NT2/D1 (cell line): ENCODE results near the gene USP12.
"Not testable (repeated sequence)": the region's sequence is repeated elsewhere in the genome, so short reads cannot be mapped to it uniquely, and the experiment has no call there.

Experiments
- DNase-seq: peaks from one replicate; pipeline ENCODE4 v3.0.0-alpha.2; 2011; ENCODE audit warnings: low read depth, low spot score
- H3K27me3 ChIP-seq: 2 replicates; pipeline ENCODE4 v1.6.0; 2011; ENCODE audit warnings: mild to moderate bottlenecking; ENCODE audit not compliant: insufficient read length, insufficient read depth
- H3K36me3 ChIP-seq: 2 replicates; pipeline ENCODE4 v1.6.1; 2011; ENCODE audit warnings: mild to moderate bottlenecking, low read length, mixed read lengths; ENCODE audit not compliant: insufficient read depth, insufficient read length
- H3K4me1 ChIP-seq: 2 replicates; pipeline ENCODE4 v1.5.1; 2011; ENCODE audit not compliant: insufficient read depth, insufficient read length
- H3K4me3 ChIP-seq: 2 replicates; pipeline ENCODE4 v1.5.1; 2011; ENCODE audit warnings: low read depth; ENCODE audit not compliant: insufficient read length
- H3K9ac ChIP-seq: 2 replicates; pipeline ENCODE4 v1.6.0; 2011; ENCODE audit warnings: low read depth; ENCODE audit not compliant: insufficient read length
- H3K9me3 ChIP-seq: 2 replicates; pipeline ENCODE4 v1.5.1; 2011; ENCODE audit warnings: mild to moderate bottlenecking, low read length; ENCODE audit not compliant: insufficient read depth
- SUZ12 ChIP-seq: IDR thresholded peaks from 2 replicates; pipeline ENCODE4 v1.6.1; 2011; ENCODE audit not compliant: insufficient read length, insufficient read depth; ENCODE audit errors: extremely low read depth
- YY1 ChIP-seq: IDR thresholded peaks from 2 replicates; pipeline ENCODE4 v1.6.1; 2011; ENCODE audit not compliant: insufficient read length, insufficient read depth
- ZNF274 ChIP-seq: IDR thresholded peaks from 2 replicates; pipeline ENCODE4 v1.6.1; 2011; ENCODE audit warnings: mild to moderate bottlenecking, low read depth, low read length

The USP12 gene, protein sequence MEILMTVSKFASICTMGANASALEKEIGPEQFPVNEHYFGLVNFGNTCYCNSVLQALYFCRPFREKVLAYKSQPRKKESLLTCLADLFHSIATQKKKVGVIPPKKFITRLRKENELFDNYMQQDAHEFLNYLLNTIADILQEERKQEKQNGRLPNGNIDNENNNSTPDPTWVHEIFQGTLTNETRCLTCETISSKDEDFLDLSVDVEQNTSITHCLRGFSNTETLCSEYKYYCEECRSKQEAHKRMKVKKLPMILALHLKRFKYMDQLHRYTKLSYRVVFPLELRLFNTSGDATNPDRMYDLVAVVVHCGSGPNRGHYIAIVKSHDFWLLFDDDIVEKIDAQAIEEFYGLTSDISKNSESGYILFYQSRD

DNA sequence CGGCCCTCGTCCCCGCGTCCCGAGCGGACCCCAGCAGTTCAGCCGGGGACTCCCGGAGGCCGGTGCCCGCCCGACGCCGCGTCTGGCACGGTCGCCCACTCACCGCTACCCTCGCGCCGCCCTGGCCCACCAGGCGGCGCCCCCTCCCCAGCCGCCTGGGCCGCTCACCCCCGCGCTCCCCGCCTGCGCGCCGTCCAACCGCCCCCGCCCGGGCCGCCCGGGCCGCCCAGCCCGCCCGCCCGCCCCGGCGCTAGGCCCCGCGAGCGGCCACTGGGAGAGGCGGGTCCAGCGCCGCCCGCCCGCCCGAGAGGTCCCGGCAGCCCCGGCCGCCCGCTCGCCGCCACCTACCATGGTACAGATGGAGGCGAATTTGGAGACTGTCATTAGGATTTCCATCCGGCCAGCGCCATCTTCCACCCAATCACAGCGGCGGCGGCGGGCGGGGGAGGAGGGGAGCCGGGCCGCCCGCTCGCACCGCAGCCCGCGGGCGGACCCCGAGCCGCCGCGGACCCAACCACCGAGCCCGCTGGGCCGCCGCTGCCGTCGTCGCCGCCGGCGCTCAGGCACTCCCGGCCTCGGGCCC, at the start of gene USP12:
USP12 (minus strand) TSS at position 568 of the 583 bp plus-strand sequence; CDS start at position 396, 172 bp downstream.
- Histone ChIP-seq H3K4me1 (peaks cover 3% of the 10 kb centered on the region), H3K27me3 (no peaks in the 10 kb centered on the region), H3K9me3 (no peaks in the 10 kb centered on the region), H3K36me3 (peaks cover 4% of the 10 kb centered on the region), H3K4me3 (peak within 1 kb of the TSS; percentile 75), H3K9ac (peak within 1 kb of the TSS; percentile 82)
- DNase-seq, result no peak
- TF ChIP-seq ZNF274 (no peak), SUZ12 (no peak), YY1 (no peak)

DNA sequence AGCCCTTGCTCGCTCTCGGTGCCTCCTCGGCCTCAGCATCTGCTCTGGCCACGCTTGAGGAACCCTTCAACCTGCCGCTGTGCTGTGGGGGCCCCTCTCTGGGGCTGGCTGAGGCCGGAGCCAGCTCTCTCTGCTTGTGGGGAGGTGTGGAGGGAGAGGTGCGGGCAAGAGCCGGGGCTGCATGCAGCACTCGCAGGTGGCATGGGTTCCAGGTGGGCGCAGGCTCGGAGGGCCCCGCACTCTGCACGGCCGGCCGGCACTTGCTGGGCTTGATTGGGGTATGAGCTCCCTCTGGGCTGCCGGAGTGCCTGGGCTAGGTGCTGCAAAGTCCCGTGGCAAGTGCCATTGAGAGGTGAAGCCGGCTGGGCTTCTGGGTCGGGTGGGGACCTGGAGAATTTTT, 48.0 kb upstream of the USP12 start:
- no peaks in the 10 kb centered on the region for H3K27me3 ChIP-seq
- H3K4me3 ChIP-seq, result no peak overlapping the region
- peaks cover 8% of the 10 kb centered on the region; the same call in 1 of the 2 replicates for H3K9me3 ChIP-seq
- no peak for DNase-seq
- H3K9ac ChIP-seq, result no peak overlapping the region
- H3K4me1 ChIP-seq, result no peaks in the 10 kb centered on the region
- TF ChIP-seq ZNF274 (no peak), SUZ12 (no peak), YY1 (no peak)
- H3K36me3 ChIP-seq, result no peaks in the 10 kb centered on the region

DNA sequence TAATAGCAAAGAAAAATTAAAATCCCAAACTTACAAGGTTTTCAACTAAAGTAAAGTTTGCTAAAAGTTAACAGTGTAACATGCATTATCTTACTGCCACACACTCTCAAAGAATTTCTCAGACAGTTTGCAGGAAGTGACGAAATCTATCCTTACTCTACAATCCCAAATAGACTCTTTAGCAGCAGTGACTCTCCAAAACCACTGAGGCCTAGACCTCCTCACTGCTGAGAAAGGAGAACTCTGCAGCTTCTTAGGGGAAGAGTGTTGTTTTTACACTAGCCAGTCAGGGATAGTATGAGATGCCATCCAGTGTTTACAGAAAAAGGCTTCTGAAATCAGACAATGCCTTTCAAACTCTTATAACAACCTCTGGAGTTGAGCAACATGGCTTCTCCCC, 47.2 kb upstream of the USP12 start:
- not testable (repeated sequence) for H3K9me3 ChIP-seq, H3K36me3 ChIP-seq, H3K27me3 ChIP-seq, H3K9ac ChIP-seq, H3K4me1 ChIP-seq, DNase-seq, H3K4me3 ChIP-seq

DNA sequence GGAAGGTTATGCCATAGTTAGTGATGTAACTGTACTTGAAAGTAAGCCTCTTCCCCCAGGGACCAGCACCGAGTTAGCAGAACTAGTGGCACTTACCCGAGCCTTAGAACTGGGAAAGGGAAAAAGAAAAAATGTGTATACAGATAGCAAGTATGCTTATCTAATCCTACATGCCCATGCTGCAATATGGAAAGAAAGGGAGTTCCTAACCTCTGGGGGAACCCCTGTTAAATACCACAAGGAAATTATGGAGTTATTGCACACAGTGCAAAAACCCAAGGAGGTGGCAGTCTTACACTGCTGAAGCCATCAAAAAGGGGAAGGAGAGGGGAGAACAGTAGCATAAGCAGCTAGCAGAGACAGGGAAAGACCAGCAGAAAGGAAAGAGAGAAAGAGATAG, 46.2 kb upstream of the USP12 start:
- H3K36me3 ChIP-seq, H3K9me3 ChIP-seq, H3K4me3 ChIP-seq, DNase-seq, H3K27me3 ChIP-seq, H3K4me1 ChIP-seq, H3K9ac ChIP-seq: not testable (repeated sequence)

DNA sequence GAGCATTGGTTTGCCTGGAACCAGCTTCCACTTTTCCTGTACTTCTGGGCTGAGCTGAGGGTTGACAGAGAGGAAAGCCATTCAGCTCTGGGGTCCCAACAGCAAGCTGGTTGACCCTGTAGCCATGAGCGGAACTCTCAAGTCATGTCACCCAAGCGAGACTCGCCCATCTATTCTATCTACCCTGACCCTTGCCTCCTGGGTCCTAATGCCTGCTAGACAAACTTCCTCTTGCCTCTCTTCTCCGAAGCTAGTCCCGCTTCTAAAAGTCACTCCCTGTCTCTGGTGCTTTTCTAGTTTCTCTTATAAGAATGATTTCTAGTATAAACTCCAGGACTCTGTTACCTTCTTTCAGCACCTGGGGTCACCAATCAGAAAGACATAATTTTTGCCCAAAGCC, 41.8 kb upstream of the USP12 start:
- H3K4me3 ChIP-seq, DNase-seq: not testable (repeated sequence)

DNA sequence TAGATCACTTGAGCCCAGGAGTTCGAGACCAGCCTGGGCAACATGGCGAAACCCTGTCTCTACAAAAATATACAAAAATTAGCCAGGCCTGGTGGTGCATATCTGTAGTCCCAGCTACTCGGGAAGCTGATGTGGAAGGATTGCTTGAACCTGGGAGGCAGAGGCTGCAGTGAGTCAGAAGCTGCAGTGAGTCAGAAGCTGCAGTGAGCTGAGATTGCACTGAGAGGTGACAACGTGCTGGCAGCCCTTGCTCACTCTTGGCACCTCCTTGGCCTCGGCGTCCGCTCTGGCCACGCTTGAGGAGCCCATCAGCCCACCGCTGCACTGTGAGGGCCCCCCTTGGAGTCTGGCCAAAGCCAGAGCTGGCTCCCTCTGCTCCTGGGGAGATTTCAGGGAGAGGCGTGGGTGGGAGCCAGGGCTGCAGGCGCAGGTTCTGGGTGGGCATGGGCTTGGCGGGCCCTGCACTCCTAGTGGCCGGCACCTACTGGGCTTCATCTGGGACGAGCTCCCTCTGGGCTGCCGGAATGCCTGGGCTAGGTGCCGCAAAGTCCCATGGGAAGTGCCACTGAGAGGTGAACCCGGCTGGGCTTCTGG, 40.3 kb upstream of the USP12 start:
- Histone ChIP-seq H3K9ac (no peak overlapping the region), H3K4me1 (no peaks in the 10 kb centered on the region), H3K9me3 (peaks cover 23% of the 10 kb centered on the region; the same call in 1 of the 2 replicates), H3K27me3 (no peaks in the 10 kb centered on the region), H3K36me3 (no peaks in the 10 kb centered on the region), H3K4me3 (no peak overlapping the region)
- TF ChIP-seq ZNF274 (no peak), SUZ12 (no peak), YY1 (no peak)
- no peak for DNase-seq

More for the DNA sequence above, 41.8 kb upstream of the USP12 start:
- not testable (repeated sequence) for H3K36me3 ChIP-seq, H3K27me3 ChIP-seq, H3K9ac ChIP-seq, H3K4me1 ChIP-seq
- peaks cover 23% of the 10 kb centered on the region; the same call in 1 of the 2 replicates for H3K9me3 ChIP-seq

DNA sequence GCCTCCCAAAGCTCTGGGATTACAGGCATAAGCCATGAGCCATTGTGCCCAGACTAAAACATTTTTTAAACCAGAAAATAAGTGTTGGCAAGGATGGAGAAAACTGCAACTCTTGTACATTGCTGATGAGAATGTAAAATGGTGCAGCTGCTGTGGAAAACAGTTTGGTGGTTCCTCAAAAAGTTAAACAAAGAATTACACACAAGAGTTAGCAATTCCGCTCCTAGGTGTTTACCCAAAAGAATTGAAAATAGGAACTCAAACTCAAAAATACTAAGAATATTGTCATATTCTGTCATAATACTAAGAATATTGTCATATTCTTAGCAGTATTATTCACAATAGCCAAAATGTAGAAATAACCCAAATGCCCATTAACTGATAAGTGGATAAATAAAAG, 39.7 kb upstream of the USP12 start:
- no peak for TF ChIP-seq YY1
- TF ChIP-seq SUZ12, result no peak
- TF ChIP-seq ZNF274, result no peak

DNA sequence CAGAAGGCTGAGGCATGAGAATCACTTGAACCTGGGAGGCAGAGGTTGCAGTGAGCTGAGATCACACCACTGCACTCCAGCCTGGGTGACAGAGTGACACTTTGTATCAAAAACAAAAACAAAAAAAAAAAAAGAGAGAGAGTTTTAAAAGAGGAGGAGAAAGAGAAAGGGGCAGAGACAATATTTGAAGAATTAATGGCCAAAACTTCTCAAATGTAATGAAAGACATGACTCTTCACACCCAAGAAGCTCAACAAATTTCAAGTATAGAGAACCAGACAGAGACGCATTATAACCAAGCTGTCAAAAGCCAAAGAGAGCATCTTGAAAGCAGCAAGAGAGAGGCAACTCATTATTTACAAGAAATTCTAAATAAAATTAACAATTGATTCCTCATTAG, 36.9 kb upstream of the USP12 start:
- H3K4me3 ChIP-seq, result no peak overlapping the region
- H3K36me3 ChIP-seq, result no peaks in the 10 kb centered on the region
- H3K9ac ChIP-seq, result no peak overlapping the region
- H3K27me3 ChIP-seq, result no peaks in the 10 kb centered on the region
- H3K4me1 ChIP-seq, result no peaks in the 10 kb centered on the region
- peaks cover 15% of the 10 kb centered on the region; the same call in 1 of the 2 replicates for H3K9me3 ChIP-seq
- no peak for DNase-seq
- TF ChIP-seq ZNF274, result no peak
- TF ChIP-seq SUZ12, result no peak
- no peak for TF ChIP-seq YY1

More for the DNA sequence above, 39.7 kb upstream of the USP12 start:
- Histone ChIP-seq H3K36me3 (no peaks in the 10 kb centered on the region), H3K9ac (no peak overlapping the region), H3K27me3 (no peaks in the 10 kb centered on the region), H3K4me3 (no peak overlapping the region), H3K4me1 (no peaks in the 10 kb centered on the region), H3K9me3 (peaks cover 23% of the 10 kb centered on the region; the same call in 1 of the 2 replicates)
- no peak for DNase-seq
